Measurements from ENCODE around the gene MYBPHL. TPM values are rescaled to one million over a fixed set of nuclear protein-coding genes. Genes with fewer than 3 reads are reported as not detected.

The MYBPHL gene
- total and polyA plus RNA-seq, 8 donors, result 0.45 TPM; not detected in 7

DNA sequence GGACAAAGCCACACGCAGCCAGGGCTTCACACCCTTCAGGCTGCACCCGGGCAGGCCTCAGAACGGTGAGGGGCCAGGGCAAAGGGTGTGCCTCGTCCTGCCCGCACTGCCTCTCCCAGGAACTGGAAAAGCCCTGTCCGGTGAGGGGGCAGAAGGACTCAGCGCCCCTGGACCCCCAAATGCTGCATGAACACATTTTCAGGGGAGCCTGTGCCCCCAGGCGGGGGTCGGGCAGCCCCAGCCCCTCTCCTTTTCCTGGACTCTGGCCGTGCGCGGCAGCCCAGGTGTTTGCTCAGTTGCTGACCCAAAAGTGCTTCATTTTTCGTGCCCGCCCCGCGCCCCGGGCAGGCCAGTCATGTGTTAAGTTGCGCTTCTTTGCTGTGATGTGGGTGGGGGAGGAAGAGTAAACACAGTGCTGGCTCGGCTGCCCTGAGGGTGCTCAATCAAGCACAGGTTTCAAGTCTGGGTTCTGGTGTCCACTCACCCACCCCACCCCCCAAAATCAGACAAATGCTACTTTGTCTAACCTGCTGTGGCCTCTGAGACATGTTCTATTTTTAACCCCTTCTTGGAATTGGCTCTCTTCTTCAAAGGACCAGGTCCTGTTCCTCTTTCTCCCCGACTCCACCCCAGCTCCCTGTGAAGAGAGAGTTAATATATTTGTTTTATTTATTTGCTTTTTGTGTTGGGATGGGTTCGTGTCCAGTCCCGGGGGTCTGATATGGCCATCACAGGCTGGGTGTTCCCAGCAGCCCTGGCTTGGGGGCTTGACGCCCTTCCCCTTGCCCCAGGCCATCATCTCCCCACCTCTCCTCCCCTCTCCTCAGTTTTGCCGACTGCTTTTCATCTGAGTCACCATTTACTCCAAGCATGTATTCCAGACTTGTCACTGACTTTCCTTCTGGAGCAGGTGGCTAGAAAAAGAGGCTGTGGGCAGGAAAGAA lies 32.0 kb downstream of the MYBPHL start:
- Histone ChIP-seq H3K36me3 (peaks cover 0 to 31% (median 10%) of the 10 kb centered on the region in 4 donors), H3K4me3 (peak overlapping the region in 2 of 4 donors; percentile 3 to 33), H3K27me3 (no peaks in the 10 kb centered on the region), H3K4me1 (peaks cover 24 to 61% (median 27%) of the 10 kb centered on the region in 4 donors), H3K27ac (peak overlapping the region; percentile 29 to 78 (median 67)), H3K9me3 (no peaks in the 10 kb centered on the region)
- intact Hi-C loops (cut with DNase I; ENCODE audit: low total_unique reads), result loop anchor here (5.0 kb wide), 1 partner anchor 122 kb away; the partner anchor contains the start of gene SORT1
- TF ChIP-seq, protein P1, sequence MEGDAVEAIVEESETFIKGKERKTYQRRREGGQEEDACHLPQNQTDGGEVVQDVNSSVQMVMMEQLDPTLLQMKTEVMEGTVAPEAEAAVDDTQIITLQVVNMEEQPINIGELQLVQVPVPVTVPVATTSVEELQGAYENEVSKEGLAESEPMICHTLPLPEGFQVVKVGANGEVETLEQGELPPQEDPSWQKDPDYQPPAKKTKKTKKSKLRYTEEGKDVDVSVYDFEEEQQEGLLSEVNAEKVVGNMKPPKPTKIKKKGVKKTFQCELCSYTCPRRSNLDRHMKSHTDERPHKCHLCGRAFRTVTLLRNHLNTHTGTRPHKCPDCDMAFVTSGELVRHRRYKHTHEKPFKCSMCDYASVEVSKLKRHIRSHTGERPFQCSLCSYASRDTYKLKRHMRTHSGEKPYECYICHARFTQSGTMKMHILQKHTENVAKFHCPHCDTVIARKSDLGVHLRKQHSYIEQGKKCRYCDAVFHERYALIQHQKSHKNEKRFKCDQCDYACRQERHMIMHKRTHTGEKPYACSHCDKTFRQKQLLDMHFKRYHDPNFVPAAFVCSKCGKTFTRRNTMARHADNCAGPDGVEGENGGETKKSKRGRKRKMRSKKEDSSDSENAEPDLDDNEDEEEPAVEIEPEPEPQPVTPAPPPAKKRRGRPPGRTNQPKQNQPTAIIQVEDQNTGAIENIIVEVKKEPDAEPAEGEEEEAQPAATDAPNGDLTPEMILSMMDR (IDR thresholded peaks at IDR 0.05), result no peak
- peak in 2 of 3 donors; percentile 16 to 71 for TF ChIP-seq POLR2AphosphoS5 (IDR thresholded peaks at IDR 0.05)
- 17 to 42% (median 23%) methylated on average over 24 of the region's 24 CpGs for WGBS, 5 donors
- DNase-seq, result peak; percentile 74 to 87

DNA sequence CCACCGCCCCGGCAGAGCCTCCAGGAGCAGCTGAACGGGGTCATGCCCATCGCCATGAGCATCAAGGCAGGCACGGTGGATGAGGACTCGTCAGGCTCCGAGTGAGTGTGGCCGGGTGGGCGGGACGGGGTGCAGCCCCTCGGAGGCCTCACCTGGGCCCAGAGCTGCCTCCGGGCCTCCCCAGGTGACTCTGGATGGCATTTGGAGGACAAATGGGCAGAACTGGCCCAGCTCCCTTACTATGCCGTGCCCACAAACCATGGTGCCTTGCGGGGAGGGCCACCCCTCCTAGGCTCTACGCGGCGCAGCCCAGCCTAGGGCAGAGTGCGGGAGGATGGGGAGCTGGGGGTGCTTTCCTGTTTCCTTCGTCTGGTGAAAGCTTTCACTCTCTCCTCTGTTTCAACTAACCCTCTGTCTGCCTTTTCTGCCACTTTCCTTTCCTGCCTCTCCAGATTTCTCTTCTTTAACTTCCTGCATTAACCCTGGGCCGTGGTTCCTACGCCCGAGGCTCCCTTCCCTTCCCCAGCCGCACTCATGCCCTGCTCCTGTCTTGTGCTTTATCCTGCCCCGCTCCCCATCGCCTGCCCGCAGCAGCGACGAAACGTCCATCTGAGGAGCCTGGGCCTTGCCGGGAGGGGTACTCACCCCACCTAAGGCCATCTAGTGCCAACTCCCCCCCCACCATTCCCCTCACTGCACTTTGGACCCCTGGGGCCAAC lies 33.1 kb downstream of the MYBPHL start:
- H3K27ac ChIP-seq, result peak overlapping the region in 3 of 5 donors; percentile 37 to 78 (median 72)
- H3K36me3 ChIP-seq, result peaks cover 0 to 40% (median 17%) of the 10 kb centered on the region in 4 donors
- 63 to 83% (median 71%) methylated on average over 19 to 30 of the region's 30 CpGs for WGBS, 5 donors
- no peaks in the 10 kb centered on the region for H3K9me3 ChIP-seq
- intact Hi-C loops (cut with DNase I; ENCODE audit: low total_unique reads), result no loop called here
- H3K27me3 ChIP-seq, result no peaks in the 10 kb centered on the region
- no peak for TF ChIP-seq EP300 (IDR thresholded peaks at IDR 0.05)
- TF ChIP-seq, protein P1 (IDR thresholded peaks at IDR 0.05), result no peak
- TF ChIP-seq POLR2A (IDR thresholded peaks at IDR 0.05), result no peak
- no peak for TF ChIP-seq POLR2AphosphoS5 (IDR thresholded peaks at IDR 0.05)
- H3K4me3 ChIP-seq, result no peak overlapping the region
- peaks cover 24 to 61% (median 27%) of the 10 kb centered on the region in 4 donors for H3K4me1 ChIP-seq
- no peak for DNase-seq

DNA sequence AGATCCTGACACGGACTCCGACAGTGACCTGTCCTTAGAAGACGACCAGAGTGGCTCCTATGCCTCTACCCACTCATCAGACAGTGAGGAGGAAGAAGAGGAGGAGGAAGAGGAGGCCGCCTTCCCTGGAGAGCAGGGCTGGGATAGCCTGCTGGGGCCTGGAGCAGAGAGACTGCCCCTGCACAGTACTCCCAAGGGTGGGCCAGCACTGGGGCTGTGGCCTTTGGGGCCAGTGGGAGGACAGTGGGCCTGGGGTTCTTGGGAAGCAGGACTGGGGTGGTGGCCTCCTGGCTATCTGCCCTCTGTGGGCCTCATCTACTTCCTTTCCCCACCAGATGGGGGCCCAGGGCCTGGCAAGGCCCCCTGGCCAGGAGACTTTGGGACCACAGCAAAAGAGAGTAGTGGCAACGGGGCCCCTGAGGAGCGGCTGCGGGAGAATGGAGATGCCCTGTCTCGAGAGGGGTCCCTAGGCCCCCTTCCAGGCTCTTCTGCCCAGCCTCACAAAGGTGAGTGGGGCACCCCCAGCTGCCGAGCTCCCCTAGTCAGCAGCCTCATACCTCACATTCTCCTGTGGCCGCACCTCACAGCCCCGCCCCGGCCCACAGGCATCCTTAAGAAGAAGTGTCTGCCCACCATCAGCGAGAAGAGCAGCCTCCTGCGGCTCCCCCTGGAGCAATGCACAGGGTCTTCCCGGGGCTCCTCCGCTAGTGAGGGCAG lies 33.8 kb downstream of the MYBPHL start:
- no peak for DNase-seq
- no peaks in the 10 kb centered on the region for H3K27me3 ChIP-seq
- peaks cover 0 to 47% (median 20%) of the 10 kb centered on the region in 4 donors for H3K36me3 ChIP-seq
- WGBS, 5 donors, result 78 to 86% (median 81%) methylated on average over 11 to 16 of the region's 16 CpGs
- intact Hi-C loops (cut with DNase I; ENCODE audit: low total_unique reads), result no loop called here
- TF ChIP-seq, protein P1 (IDR thresholded peaks at IDR 0.05), result no peak
- TF ChIP-seq POLR2AphosphoS5 (IDR thresholded peaks at IDR 0.05), result no peak
- no peak for TF ChIP-seq POLR2A (IDR thresholded peaks at IDR 0.05)
- TF ChIP-seq EP300 (IDR thresholded peaks at IDR 0.05), result no peak
- no peaks in the 10 kb centered on the region for H3K9me3 ChIP-seq
- H3K4me1 ChIP-seq, result peaks cover 24 to 59% (median 27%) of the 10 kb centered on the region in 4 donors
- H3K4me3 ChIP-seq, result no peak overlapping the region
- peak overlapping the region in 1 of 5 donors; percentile 78 for H3K27ac ChIP-seq
